Measurements from ENCODE around the gene RNGTT.
"Not testable (repeated sequence)": the region's sequence is repeated elsewhere in the genome, so short reads cannot be mapped to it uniquely, and the experiment has no call there.

RNGTT gene

GRCh38 chr6:88785478-88785877 lies 177.9 kb downstream of the RNGTT start:
- DNase-seq, result no peak

- DNase-seq, result no peak
Measured at GRCh38 chr6:88780714-88781389, 182.6 kb downstream of the RNGTT start.

- DNase-seq, result no peak
Measured at GRCh38 chr6:88775866-88776571, 187.4 kb downstream of the RNGTT start.

- not testable (repeated sequence) for DNase-seq
Measured at GRCh38 chr6:88768114-88768513, 195.3 kb downstream of the RNGTT start.

GRCh38 chr6:88764081-88764480 lies 199.3 kb downstream of the RNGTT start:
- DNase-seq, result no peak

- no peak for DNase-seq
Measured at GRCh38 chr6:88763160-88763559, 200.3 kb downstream of the RNGTT start.

- DNase-seq, result no peak
Measured at GRCh38 chr6:88761237-88762031, 202.0 kb downstream of the RNGTT start.

- DNase-seq, result no peak
Measured at GRCh38 chr6:88760091-88760490, 203.3 kb downstream of the RNGTT start.

- no peak for DNase-seq
Measured at GRCh38 chr6:88750936-88751335, 212.5 kb downstream of the RNGTT start.

GRCh38 chr6:88749849-88750248 lies 213.6 kb downstream of the RNGTT start:
- no peak for DNase-seq

- no peak for DNase-seq
Measured at GRCh38 chr6:88748141-88748540, 215.3 kb downstream of the RNGTT start.

GRCh38 chr6:88741939-88742338 lies 221.5 kb downstream of the RNGTT start:
- DNase-seq, result no peak

GRCh38 chr6:88741071-88741470 lies 222.3 kb downstream of the RNGTT start:
- no peak for DNase-seq

GRCh38 chr6:88734544-88734943 lies 228.9 kb downstream of the RNGTT start:
- DNase-seq, result no peak

GRCh38 chr6:88730611-88731011 lies 232.8 kb downstream of the RNGTT start:
- no peak for DNase-seq

GRCh38 chr6:88728756-88729155 lies 234.7 kb downstream of the RNGTT start:
- no peak for DNase-seq

- not testable (repeated sequence) for DNase-seq
Measured at GRCh38 chr6:88726409-88726808, 237.0 kb downstream of the RNGTT start.

GRCh38 chr6:88725111-88725975 lies 238.1 kb downstream of the RNGTT start:
- DNase-seq, result no peak

- no peak for DNase-seq
Measured at GRCh38 chr6:88722686-88723085, 240.7 kb downstream of the RNGTT start.

GRCh38 chr6:88716399-88716798 lies 247.0 kb downstream of the RNGTT start:
- not testable (repeated sequence) for DNase-seq

GRCh38 chr6:88712243-88712936 lies 251.0 kb downstream of the RNGTT start:
- no peak for DNase-seq

GRCh38 chr6:88709819-88710246 lies 253.6 kb downstream of the RNGTT start:
- no peak for DNase-seq
